Lung microvascular endothelial cell (primary cell): ENCODE results near the gene TMEM108. TPM values are rescaled to one million over a fixed set of nuclear protein-coding genes. Genes with fewer than 3 reads are reported as not detected.

Source experiments
- DNase-seq, 2 donors: peaks; one replicate each; pipeline versions ENCODE4 v3.0.0 to v3.0.0-alpha.2; 2010; ENCODE audit warnings: low read depth in 2 of 2
- total RNA-seq: library from RNA; depleted of rRNA; stranded (reverse); fragments of >200 nt; gene quantifications from 2 replicates; pipeline ENCODE4 v1.2.1, GENCODE V29; 2014

TMEM108 gene
- total RNA-seq, 1 donor from 2014 or later, result not detected

GRCh38 chr3:133277813-133278212 lies 239.6 kb downstream of the TMEM108 start:
- peak in 1 of 2 donors; percentile 53 for DNase-seq

GRCh38 chr3:133278260-133279043 lies 240.3 kb downstream of the TMEM108 start:
- DNase-seq, result no peak

- no peak for DNase-seq
Observed at GRCh38 chr3:133280586-133280985, 242.4 kb downstream of the TMEM108 start.

- DNase-seq, result no peak
Observed at GRCh38 chr3:133282236-133282635, 244.0 kb downstream of the TMEM108 start.

GRCh38 chr3:133283958-133284807 lies 246.0 kb downstream of the TMEM108 start:
- no peak for DNase-seq

- peak; percentile 31 to 60 for DNase-seq
Observed at GRCh38 chr3:133289322-133289721, 251.1 kb downstream of the TMEM108 start.

GRCh38 chr3:133292296-133292695 lies 254.1 kb downstream of the TMEM108 start:
- peak; percentile 42 to 44 for DNase-seq

GRCh38 chr3:133293397-133294110 lies 255.4 kb downstream of the TMEM108 start:
- peak in 1 of 2 donors; percentile 39 for DNase-seq

GRCh38 chr3:133294253-133294652 lies 256.1 kb downstream of the TMEM108 start:
- peak in 1 of 2 donors; percentile 33 for DNase-seq

GRCh38 chr3:133295199-133295901 lies 257.2 kb downstream of the TMEM108 start:
- peak; percentile 11 to 21 for DNase-seq

- no peak for DNase-seq
Observed at GRCh38 chr3:133295944-133296917, 258.0 kb downstream of the TMEM108 start.

- DNase-seq, result no peak
Observed at GRCh38 chr3:133296981-133297380, 258.8 kb downstream of the TMEM108 start.

GRCh38 chr3:133300102-133300501 lies 261.9 kb downstream of the TMEM108 start:
- no peak for DNase-seq

GRCh38 chr3:133301194-133301593 lies 263.0 kb downstream of the TMEM108 start:
- peak; percentile 27 to 78 for DNase-seq

GRCh38 chr3:133301731-133302130 lies 263.5 kb downstream of the TMEM108 start:
- peak in 1 of 2 donors; percentile 11 for DNase-seq

- peak in 1 of 2 donors; percentile 24 for DNase-seq
Observed at GRCh38 chr3:133303430-133303829, 265.2 kb downstream of the TMEM108 start.

- DNase-seq, result no peak
Observed at GRCh38 chr3:133317866-133318265, 279.7 kb downstream of the TMEM108 start.

GRCh38 chr3:133328373-133328772 lies 290.2 kb downstream of the TMEM108 start:
- no peak for DNase-seq

GRCh38 chr3:133329626-133330025 lies 291.4 kb downstream of the TMEM108 start:
- DNase-seq, result no peak

- DNase-seq, result no peak
Observed at GRCh38 chr3:133330065-133330464, 291.9 kb downstream of the TMEM108 start.
